ENCODE results near the gene ENG. TPM values are rescaled to one million over a fixed set of nuclear protein-coding genes. Genes with fewer than 3 reads are reported as not detected.

ENG gene
- total and polyA plus RNA-seq, 2 of the 8 experiments (the other 6 are each of a cell fraction or from before 2014, with no cell fraction given) = 1.8 to 4.4 TPM

DNA sequence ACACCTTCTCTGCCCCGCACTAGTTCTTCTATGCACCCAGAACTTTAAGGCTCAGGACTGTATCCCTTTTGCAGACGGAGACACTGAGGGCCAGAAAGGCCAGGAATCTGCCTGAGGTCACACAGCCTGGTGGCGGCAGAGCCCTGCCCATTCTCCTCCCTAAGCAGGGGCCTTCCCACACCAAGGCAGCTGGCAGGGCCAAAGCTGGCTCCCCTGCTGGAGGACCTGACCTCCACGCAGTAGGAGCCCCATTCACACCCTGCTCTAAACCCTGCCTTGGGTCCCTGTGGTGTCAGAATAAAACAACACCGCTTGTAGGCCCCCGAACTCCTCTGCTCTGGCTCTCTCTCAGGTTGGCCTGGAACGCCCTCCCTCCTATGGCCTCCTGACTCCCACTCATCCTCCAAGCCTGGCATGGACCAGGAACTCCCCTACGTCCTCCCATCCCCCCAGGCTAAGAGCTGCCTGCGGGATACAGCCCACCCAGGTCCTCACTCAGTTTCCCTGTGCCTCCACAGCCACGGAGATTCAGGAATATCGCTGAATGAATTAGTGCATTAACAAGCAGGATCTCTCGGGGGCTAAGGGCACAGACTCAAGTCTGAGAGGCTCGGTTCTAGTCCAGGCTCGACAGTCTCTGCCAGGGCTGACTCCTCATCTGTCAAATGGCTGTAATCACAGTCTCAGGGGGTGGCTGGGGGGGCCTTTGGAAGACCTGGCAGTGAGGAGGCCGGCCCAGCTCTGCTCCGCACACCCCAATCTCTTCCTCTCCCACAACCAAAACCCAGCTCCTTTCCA lies 42.1 kb upstream of the ENG start (continued):
- TF ChIP-seq RFX5 (IDR thresholded peaks at IDR 0.05; ENCODE audit: borderline replicate concordance, low read depth, low read length) (no peak), RXRA (IDR thresholded peaks at IDR 0.05; ENCODE audit: insufficient read depth, low read depth, low read length) (no peak), RBBP5 (IDR thresholded peaks at IDR 0.05; ENCODE audit: borderline replicate concordance, low read depth, low read length) (no peak), GABPA (IDR thresholded peaks at IDR 0.05; ENCODE audit: borderline replicate concordance, insufficient read depth, low read length) (no peak)
